ENCODE measurements around the gene FGF12. TPM values are rescaled to one million over a fixed set of nuclear protein-coding genes. Genes with fewer than 3 reads are reported as not detected.

The FGF12 gene
- total and polyA plus RNA-seq, 2 of the 13 experiments (the other 11 are each of a cell fraction or from before 2014, with no cell fraction given), result 0.07 TPM; not detected in 1

DNA sequence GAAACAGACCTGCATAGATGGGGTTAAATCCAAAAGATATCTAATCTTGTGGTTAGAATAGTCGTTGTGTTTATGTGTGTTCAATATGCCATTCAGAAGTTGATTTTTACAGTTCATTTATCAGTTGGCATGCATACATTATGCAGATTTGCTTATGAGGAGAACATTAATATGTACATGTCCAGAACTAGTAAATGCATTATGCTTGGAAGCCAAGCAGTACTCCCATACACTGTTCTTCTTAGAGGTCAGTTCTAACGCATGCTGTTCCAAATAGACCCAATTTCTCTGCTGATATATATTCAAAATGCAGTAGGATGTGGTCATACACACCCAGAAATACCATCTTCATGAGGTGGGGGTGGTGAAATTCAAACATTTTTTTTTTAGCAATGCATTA is 956 bp downstream of the FGF12 start (continued):
- TF ChIP-seq, protein P1, sequence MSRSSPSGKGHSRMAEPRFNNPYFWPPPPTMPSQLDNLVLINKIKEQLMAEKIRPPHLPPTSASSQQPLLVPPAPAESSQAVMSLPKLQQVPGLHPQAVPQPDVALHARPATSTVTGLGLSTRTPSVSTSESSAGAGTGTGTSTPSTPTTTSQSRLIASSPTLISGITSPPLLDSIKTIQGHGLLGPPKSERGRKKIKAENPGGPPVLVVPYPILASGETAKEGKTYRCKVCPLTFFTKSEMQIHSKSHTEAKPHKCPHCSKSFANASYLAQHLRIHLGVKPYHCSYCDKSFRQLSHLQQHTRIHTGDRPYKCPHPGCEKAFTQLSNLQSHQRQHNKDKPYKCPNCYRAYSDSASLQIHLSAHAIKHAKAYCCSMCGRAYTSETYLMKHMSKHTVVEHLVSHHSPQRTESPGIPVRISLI (CRISPR knock-in tag; IDR thresholded peaks at IDR 0.05; ENCODE audit: borderline replicate concordance), result no peak
- TF ChIP-seq ZIK1 (CRISPR knock-in tag; IDR thresholded peaks at IDR 0.05; ENCODE audit: borderline replicate concordance, low read depth), result no peak
- no peak for TF ChIP-seq HHEX (CRISPR knock-in tag; IDR thresholded peaks at IDR 0.05)
- no peak for TF ChIP-seq HOXA5 (CRISPR knock-in tag; IDR thresholded peaks at IDR 0.05)
- TF ChIP-seq ZMAT3 (CRISPR knock-in tag; conservative IDR thresholded peaks at IDR 0.05), result no peak
- TF ChIP-seq, protein P2, sequence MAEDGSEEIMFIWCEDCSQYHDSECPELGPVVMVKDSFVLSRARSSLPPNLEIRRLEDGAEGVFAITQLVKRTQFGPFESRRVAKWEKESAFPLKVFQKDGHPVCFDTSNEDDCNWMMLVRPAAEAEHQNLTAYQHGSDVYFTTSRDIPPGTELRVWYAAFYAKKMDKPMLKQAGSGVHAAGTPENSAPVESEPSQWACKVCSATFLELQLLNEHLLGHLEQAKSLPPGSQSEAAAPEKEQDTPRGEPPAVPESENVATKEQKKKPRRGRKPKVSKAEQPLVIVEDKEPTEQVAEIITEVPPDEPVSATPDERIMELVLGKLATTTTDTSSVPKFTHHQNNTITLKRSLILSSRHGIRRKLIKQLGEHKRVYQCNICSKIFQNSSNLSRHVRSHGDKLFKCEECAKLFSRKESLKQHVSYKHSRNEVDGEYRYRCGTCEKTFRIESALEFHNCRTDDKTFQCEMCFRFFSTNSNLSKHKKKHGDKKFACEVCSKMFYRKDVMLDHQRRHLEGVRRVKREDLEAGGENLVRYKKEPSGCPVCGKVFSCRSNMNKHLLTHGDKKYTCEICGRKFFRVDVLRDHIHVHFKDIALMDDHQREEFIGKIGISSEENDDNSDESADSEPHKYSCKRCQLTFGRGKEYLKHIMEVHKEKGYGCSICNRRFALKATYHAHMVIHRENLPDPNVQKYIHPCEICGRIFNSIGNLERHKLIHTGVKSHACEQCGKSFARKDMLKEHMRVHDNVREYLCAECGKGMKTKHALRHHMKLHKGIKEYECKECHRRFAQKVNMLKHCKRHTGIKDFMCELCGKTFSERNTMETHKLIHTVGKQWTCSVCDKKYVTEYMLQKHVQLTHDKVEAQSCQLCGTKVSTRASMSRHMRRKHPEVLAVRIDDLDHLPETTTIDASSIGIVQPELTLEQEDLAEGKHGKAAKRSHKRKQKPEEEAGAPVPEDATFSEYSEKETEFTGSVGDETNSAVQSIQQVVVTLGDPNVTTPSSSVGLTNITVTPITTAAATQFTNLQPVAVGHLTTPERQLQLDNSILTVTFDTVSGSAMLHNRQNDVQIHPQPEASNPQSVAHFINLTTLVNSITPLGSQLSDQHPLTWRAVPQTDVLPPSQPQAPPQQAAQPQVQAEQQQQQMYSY (CRISPR knock-in tag; IDR thresholded peaks at IDR 0.05), result no peak
- TF ChIP-seq CBX1 (IDR thresholded peaks at IDR 0.05; ENCODE audit: low read depth), result no peak
- TF ChIP-seq, protein P3, sequence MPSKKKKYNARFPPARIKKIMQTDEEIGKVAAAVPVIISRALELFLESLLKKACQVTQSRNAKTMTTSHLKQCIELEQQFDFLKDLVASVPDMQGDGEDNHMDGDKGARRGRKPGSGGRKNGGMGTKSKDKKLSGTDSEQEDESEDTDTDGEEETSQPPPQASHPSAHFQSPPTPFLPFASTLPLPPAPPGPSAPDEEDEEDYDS (CRISPR knock-in tag; IDR thresholded peaks at IDR 0.05), result no peak
- no peak for TF ChIP-seq ZNF350 (CRISPR knock-in tag; IDR thresholded peaks at IDR 0.05; ENCODE audit: borderline replicate concordance, low read depth)
- no peak for TF ChIP-seq CENPX (CRISPR knock-in tag; IDR thresholded peaks at IDR 0.05)
- no peak for TF ChIP-seq GLI4 (CRISPR knock-in tag; IDR thresholded peaks at IDR 0.05; ENCODE audit: borderline replicate concordance)
- TF ChIP-seq ZNF296 (CRISPR knock-in tag; conservative IDR thresholded peaks at IDR 0.05), result no peak

Data from HepG2 (cell line).